ENCODE results near the gene EEFSEC.

DNA sequence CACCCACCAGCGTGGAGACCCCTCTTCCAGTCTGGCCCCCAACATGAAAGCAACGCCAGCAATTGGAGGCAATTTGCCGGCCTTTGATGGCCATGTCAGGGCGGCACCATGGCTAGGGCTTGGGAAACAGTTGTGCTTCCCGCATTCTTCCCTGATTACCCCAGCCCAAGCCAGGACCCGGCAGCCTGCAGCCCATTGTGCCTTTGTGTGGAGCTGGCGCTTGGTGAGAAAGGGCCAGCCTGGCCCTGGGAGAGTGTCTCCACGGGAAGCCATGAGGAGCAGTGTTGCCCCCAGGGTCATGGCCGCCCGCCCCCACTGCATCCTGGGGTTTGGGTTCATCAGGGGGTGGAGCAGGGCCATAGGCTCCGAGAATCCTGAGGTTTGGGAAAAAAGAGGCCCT is 247.4 kb downstream of the EEFSEC start:
- TF ChIP-seq, protein P1, sequence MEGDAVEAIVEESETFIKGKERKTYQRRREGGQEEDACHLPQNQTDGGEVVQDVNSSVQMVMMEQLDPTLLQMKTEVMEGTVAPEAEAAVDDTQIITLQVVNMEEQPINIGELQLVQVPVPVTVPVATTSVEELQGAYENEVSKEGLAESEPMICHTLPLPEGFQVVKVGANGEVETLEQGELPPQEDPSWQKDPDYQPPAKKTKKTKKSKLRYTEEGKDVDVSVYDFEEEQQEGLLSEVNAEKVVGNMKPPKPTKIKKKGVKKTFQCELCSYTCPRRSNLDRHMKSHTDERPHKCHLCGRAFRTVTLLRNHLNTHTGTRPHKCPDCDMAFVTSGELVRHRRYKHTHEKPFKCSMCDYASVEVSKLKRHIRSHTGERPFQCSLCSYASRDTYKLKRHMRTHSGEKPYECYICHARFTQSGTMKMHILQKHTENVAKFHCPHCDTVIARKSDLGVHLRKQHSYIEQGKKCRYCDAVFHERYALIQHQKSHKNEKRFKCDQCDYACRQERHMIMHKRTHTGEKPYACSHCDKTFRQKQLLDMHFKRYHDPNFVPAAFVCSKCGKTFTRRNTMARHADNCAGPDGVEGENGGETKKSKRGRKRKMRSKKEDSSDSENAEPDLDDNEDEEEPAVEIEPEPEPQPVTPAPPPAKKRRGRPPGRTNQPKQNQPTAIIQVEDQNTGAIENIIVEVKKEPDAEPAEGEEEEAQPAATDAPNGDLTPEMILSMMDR (IDR thresholded peaks at IDR 0.05 in 8 of 11, conservative IDR thresholded peaks at IDR 0.05 in 3 of 11), result no peak
- no peak for TF ChIP-seq POLR2A (IDR thresholded peaks at IDR 0.05)
